Activated T-cell treated with anti-CD3 and anti-CD28 coated beads for 48 hours (primary cell): Measurements from ENCODE around the gene DENND5B.
A peak's percentile ranks its signal among the peaks of the same experiment; 100 is the strongest.
"Not testable (repeated sequence)": the region's sequence is repeated elsewhere in the genome, so short reads cannot be mapped to it uniquely, and the experiment has no call there.

Source experiments
- DNase-seq: peaks from one replicate; pipeline ENCODE4 v3.0.0-alpha.2; 2020; ENCODE audit warnings: low read depth

Gene DENND5B

DNA sequence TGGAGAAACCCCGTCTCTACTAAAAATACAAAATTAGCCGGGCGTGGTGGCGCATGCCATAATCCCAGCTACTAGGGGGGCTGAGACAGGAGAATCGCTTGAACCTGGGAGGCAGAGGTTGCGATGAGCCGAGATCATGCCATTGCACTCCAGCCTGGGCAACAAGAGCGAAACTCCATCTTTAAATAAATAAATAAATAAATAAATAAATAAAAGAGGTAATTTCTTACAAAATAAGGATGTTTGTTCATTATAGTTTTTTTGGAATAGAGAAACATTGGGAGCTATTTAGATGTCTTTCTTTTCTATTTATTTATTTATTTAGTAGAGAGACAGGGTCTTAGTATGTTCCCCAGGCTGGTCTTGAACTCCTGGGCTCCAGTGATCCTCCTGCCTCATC, 213.7 kb downstream of the DENND5B start:
- not testable (repeated sequence) for DNase-seq

DNA sequence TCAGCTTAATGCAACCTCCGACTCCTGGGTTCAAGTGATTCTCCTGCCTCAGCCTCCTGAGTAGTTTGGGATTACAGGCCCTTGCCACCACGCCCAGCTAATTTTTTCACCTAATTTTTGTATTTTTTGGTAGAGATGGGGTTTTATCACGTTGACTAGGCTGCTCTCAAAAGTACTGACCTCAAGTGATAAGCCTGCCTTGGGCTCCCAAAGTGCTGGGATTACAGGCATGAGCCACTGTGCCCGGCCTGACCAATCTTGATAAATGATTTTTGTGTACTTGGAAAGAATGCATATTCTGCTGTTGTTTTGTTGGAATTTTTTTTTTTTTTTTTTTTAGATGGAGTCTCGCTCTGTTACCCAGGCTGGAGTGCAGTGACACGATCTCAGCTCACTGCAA, 215.5 kb downstream of the DENND5B start:
- not testable (repeated sequence) for DNase-seq

DNA sequence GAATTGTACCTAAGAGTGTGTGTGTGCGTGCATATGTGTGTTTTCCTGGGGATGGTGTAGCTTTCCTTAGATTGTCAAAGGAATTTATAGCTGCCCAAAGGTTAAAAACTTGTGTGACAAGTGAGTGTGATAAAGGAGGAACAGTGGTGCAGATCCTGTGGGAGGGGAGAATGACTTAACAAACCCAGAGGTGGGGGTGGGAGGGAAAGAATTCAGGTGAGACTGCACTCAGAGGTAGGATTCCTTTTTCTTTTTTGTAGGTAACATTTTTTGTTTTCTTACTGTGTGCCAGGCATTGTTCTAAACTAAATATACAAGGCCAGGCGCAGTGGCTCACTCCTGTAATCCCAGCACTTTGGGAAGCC, 219.7 kb downstream of the DENND5B start:
- DNase-seq = no peak

DNA sequence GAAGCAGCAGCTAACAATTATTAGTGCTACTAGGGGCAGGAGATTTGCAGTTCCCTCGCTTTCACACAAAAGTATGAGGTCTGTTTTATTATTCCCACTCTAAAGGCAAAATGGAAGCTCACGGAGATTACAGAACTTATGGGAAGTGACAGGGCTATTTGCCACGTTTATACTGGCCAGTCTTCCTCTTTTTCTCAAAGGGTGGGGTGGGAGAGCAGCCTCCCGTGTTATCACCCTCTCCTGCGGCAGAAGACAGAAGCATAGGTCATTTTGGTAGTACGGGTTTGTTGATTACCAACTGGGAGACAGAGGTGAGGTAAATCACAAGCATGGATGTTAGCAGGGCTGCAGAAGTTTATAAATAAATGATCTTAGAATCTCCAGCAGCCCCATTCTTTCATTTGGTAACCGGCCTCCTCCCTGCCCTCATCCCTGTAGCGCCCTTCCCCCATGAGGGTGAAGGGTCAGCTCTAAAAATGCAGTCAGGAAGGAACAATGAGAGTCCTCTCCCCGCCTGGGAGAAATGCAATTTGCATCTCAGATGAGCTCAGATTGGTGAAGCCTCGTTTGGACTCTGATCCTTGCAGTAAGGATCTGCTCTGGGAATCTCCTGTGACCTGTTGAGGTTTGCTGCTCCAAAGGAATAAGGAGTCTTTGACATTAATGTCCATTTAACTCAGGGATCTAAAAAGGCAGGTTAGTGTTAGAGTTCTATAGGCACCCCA, 220.2 kb downstream of the DENND5B start:
- DNase-seq = no peak

DNA sequence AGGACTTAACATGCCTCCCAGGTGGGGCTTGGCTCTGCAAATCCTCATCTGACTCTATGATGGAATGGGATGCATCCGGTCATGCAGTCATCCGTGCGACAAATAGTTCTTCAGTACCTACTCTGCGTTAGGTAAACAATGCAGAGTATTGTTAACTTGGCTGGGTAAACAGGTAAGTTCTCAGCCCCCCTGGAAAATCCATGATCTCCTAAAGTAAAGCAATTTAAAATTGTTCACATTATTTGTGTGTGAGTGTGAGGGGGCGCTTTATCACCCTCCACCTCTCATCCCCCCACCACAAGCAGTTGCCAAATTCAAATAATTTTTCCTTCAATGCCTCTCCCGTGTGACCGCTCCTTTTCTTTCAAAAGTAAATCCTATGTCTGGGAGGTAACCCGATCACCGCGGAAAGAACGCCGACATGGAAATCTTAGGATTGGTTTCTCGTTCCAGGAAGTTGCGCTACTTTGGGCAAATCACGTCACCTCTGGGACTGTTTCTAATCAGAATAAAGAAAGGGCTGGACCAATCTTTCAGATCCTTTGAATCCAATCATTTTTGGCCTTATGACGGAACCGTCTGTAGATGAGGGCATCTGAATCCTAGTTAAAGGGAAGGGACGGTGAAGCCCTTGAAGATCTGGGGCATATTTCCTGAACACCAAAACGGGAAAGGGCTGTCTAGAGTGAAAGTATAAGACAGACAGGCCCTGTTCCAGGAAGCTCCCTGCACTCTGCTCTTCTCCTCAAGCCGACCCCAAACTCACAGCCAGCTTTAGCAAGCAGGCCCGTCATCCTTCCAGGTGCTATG, 221.0 kb downstream of the DENND5B start:
- DNase-seq = no peak

DNA sequence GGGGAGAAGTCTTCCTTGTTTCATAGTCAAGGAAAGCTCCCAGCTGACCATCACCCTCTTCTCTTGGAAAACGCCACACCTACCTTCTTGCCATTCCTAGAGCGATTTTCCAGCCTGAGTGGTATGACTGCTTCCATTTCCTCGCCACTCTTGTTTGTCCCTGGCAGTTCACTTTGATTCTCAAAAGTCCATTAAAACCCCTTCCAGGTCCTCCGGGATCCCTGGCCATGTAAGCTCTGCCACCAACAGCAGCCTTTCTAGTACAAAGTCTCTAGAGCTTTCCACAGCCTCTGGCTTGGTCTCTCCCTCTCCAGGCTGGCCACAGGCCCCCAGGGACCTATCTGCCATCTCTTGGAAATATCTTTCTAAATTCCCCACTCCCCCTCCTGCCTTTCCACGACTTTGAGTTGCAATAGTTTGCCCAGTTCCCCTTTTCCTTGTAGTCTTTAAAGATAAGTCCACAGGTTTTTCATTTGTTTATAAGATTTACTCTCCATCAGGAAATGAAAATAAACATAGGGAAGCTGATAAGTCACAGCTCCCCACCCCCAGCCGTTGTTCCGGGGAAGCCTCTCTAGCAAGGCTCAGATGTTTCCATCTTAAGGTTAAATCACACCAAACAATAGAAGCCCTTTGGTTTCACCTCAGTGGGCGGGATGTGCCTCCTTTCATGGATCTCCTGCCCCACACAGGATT, 222.1 kb downstream of the DENND5B start:
- DNase-seq = no peak

DNA sequence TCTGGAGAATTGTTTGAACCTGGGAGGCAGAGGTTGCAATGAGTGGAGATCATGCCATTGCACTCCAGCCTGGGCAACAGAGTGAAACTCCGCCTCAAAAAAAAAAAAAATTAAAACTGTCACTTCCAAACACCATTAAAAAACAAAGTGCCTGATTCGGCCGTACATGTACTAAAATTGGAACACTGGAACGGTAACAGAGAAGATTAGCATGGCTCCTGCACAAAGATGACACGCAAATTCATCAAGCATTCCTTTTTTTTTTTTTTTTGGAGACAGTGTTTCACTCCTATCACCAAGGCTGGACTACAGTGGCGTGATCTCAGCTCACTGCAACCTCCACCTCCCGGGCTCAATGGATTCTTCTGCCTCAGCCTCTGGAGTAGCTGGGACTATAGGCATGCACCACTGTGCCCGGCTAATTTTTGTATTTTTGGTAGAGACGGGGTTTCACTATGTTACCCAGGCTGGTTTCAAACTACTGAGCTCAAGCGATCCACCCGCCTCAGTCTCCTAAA, 224.8 kb downstream of the DENND5B start:
- DNase-seq = no peak

DNA sequence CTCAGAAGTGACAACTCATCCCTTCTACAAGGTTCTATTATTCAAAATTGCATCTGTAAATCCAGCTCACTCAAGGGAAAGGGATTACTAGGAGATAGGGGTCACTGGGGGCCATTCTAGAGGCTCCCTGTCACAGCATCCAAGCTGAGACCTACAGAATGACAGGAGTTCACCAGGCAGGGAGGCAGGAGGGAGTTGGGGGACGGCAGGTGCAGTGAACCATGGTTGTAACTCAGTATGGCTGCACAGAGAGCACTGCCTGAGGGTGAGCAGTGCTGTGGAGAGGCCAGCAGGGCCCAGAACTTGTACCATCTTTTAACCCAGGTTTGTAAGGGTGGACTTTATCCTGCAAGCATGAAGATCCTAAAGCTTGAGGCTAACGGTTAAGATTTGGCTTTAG, 227.1 kb downstream of the DENND5B start:
- no peak for DNase-seq

DNA sequence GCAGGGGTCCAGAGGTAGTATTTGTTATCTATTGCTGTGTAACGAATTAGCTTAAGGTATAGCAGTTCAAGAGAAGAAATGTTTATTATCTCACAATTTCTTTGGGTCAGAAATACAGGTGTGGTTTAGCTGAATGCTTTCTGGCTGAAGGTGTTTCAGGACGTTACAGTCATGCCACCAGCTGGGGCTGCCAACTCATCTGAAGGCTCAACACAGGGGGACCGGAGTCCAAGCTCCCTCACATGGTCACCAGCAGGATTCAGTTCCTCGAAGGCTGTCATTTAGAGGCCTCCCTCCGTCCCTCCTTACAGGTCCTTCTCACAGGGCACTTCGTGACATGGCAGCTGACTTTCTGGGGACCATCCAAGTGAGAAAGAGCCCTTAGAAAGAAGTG, 227.5 kb downstream of the DENND5B start:
- no peak for DNase-seq

DNA sequence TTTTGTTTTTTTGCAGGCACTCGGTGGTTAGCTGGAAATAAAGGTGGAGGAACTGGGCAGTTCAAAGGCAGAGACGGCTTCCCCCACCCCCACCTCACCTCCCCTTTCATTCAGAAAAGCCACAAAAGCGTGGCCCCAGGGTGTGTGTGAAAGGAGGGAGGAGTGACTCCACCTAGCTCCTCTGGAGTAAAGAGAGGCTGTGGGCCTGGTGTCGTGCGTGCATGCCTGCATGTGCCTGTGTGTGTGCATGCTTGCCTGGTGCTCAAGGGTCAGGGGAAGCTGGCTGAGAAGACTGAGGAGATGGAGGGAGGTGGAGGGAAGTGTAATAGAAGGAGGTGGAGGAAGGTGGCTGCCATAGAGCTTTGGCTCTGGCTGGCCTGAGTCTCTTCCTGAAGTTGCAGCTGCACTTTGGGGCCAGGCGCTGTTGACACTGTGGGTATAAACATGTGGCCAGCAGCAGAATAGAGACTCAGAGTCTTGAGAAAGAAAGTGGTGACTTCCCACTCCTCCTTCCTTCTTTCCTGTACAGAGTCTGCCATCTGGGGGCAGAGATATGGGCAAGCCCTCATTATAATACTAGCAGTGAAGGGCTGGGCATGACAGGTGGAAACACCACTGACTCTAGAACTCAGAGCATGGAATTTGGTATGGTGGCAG, 228.0 kb downstream of the DENND5B start:
- DNase-seq = peak; percentile 18

DNA sequence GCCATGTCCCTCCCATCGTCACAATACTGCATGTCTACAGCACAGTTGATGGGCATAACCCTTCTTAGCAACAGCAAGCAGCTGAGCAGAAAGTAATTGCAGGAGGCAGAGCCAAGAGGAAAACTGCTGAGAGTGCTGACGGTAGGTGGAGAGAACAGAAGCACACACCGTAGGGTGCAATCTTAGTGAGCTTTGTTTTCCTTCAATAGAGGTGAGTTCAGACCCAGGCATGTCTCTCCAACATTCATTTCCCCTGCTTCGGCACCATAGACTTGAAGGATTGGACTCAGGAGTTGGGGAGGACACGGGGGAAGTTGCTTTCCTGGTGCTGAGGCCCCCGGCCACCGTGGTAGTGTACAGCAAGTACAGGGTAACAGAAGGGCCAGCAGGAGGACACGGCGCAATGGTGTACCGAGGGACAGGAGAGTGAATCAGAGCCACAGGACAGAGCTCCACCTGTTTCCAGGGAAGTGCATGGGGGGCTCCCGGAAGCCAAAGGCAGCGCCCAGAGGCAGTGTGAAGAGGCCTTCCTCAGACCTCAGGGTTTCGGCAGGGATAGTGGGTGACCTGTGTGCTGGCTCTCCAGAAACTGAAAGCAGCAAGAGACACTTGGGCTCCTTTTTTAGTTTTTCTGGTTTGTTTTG, 228.7 kb downstream of the DENND5B start:
- DNase-seq = peak; percentile 8

DNA sequence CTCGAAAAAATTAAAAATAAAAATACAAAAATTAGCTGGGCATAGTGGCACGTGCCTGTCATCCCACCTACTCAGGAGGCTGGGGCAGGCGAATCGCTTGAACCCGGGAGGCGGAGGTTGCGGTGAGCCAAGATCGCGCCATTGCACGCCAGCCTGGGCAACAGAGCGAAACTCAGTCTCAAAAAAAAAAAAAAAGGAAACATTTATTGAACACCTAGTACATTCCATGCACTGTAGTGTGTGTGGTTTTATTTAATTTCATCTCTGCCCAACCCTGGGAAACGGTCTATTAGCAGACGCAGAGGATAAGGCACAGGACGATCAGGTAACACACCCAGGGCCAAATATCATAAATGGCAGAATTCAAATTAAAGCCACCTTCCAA, 229.2 kb downstream of the DENND5B start:
- DNase-seq = no peak

DNA sequence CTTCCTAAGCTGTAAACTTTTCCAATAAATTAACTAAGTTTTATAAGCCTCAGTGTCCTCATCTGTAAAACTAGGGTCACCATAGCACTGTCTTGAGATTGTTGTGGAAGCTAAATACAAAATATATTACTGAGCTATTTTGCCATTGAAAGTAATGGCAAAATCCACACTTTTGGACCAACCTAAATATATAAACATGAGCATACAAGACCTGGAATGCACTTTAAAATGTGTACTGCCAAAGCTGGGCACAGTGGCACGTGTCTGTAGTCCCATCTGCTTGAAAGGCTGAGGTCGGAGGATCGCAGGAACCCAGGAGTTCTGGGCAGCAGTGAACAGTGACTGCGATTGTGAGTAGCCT, 235.2 kb downstream of the DENND5B start:
- DNase-seq = no peak

DNA sequence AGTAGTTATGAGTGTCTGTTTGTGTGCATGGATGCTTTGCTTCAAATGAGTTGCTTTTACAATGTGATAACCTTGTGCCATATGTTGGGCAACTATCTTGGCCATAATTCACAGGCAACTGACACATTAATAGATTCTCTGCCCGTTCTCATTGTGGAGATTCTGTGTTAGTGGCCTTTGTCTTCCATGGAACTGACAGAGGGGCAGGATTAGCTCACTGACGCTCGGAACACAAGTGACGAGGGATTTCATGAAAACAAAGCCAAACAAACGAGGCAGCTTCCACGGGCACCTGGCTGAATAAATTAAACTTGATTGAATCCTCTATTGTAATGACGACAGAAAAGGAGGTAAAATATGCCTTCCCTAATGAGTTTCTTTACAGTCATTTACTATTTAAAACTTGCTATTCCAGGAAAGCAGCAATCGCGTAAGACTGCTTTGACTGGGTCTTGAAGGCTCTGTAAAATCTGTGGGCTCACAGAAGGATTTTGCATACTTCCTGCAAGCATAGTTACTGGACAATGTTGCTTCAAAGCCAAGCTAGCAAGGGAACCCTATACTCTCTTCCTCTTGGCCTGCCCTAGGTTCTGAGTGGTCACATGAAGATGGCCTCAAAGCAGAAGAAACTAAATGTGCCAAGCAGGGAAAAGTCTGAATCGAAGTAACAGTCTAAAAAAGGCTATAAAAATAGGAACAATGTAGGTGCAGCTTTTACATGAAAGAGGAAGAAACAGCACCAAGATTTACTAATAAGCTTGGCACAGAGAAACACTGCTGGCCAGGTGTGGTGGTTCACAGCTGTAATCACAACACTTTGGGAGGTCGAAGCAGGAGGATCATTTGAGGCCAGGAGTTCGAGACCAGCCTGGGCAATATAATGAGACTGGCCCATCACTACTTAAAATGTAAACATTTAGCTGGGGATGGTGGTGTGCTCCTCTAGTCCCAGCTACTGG, 236.9 kb downstream of the DENND5B start:
- no peak for DNase-seq

DNA sequence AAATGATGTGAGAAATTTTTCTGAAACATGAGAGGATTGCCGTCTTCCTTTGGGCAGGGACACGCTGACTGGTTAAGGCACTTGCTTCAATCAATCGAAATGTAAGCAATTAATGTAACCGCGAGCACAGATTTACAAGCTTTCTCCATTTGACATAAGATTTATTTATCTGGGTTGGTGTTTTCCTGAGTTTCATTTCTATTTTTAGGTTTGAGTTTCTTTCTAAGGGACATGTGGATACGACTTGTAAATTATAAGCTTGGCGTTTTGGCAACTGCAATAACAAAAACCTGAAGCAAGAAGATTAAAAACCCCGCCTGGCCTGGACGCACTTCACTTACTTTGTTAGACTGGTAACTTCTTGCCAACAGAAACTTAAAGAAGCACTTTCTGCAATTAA, 244.7 kb downstream of the DENND5B start:
- no peak for DNase-seq

DNA sequence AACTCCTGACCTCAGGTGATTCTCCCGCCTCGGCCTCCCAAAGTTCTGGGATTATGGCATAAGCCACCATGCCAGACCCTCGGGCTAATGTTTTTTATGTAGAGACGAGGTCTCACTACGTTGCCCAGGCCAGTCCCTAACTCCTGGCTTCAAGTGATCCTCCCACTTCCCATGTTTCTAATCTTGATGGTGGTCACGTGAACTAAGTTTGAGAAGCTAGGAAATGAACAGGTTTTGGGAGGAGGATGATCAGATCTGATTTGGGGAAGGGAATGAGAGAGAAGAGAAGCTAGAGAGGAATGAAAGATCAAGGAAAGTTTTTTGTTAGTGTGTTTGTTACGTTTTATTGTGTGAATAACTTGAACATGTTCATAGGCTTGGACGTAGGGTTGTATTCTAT, 247.8 kb downstream of the DENND5B start:
- no peak for DNase-seq

DNA sequence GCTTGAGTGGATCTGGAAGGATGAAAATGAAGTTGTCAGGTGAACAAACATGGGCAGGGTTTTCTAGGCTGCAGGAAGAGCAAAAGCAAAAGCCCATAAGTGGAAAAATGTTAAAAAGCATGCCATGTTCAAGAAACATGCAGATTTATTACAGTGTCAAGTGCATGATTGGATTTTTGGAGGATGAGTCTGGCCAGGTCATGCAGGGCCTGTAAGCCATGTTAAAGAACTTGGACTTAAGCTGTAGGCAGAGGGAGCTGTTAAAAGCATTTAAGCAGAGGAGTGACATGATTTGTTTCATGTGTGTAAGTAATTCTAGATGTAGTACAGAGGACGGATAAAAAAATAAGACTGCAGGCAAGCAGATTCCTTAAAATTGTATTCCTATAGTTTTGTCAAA, 248.7 kb downstream of the DENND5B start:
- DNase-seq = no peak

DNA sequence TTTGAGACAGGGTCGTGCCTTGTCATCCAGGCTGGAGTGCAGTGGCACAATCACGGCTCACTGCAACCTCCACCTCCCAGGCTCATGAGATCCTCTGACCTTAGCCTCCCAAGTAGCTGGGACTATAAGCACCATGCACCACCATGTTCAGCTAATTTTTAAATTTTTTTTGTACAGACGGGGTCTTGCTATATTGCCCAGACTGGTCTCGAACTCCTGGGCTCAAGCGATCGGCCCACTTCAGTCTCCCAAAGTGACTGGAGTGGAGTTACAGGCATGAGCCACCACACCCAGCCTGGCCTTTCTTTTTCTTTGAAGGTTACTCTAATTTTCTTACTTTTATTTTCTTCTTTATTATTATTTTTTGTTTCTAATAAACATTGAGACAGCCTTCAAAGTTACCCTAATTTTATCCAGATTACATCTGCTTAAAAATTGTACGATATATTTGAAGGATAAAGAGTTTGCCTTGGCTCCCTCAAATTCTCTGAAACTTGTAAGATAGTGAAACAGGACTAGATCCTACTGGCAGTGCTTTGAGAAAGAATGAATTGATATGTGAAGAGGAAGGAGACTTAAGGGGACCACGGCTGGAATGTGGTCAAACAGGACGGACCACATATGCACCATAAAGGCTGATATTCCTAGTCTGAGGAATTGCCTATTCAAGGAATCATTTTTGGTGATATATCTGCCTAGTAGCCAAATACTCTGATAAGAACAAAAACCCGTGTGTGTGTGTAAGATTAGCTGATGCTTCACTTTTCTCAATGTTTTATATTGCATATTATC, 250.9 kb downstream of the DENND5B start:
- no peak for DNase-seq

DNA sequence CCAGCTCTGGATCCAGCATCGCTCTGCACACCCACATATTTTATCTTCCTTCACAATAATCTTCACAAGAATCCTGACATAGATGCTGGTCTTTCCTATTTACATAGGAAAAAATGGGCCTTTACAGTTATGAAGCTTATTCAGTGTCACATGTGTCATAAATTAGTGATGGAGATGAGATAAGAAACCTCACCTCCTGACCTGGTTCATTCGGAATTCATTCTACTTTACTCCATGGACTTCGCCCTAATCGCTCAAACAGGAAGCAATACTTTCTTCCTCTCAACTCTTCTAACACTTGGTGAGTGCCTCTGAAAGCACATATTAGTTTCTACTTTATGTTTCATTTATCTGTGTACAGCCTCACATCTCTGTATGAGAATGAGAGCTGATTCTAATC, 253.0 kb downstream of the DENND5B start:
- no peak for DNase-seq
